Measurements from ENCODE around the gene SESN1.

The SESN1 gene

GRCh38 chr6:108941281-108941680, 153.4 kb downstream of the SESN1 start:
- Histone ChIP-seq H3K27me3 (no peaks in the 10 kb centered on the region), H3K36me3 (no peaks in the 10 kb centered on the region), H3K4me3 (no peak overlapping the region), H3K4me1 (peaks cover 0 to 31% (median 19%) of the 10 kb centered on the region in 4 donors), H3K9me3 (no peaks in the 10 kb centered on the region), H3K27ac (no peak overlapping the region)
- DNase-seq, result no peak
- TF ChIP-seq CTCF (IDR thresholded peaks at IDR 0.05), result no peak
- intact Hi-C loops (cut with DNase I; ENCODE audit: low total_unique reads), result no loop called here

DNA sequence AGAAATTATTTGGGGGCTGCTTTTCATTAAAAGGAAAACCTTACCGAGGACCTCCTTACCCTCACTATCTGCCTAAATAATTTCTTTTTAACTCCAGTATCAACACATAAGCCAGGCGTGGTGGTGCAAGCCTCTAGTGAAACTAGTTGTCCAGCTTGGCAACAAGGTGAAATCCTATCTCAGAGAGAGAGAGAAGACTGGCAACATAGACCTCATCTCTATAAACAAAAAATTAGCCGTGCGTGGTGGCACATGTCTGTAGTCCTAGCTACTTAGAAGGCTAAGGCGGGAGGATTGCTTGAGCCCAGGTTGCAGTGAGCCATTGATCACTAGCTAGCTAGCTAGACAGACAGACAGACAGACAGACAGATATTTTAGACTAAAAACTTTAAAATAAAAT, 153.9 kb downstream of the SESN1 start:
- peaks cover 0 to 25% (median 15%) of the 10 kb centered on the region in 4 donors for H3K4me1 ChIP-seq
- H3K9me3 ChIP-seq, result no peaks in the 10 kb centered on the region
- intact Hi-C loops (cut with DNase I; ENCODE audit: low total_unique reads), result no loop called here
- no peak overlapping the region for H3K27ac ChIP-seq
- no peak overlapping the region for H3K4me3 ChIP-seq
- H3K36me3 ChIP-seq, result no peaks in the 10 kb centered on the region
- TF ChIP-seq CTCF (IDR thresholded peaks at IDR 0.05), result no peak
- H3K27me3 ChIP-seq, result no peaks in the 10 kb centered on the region
- DNase-seq, result no peak

DNA sequence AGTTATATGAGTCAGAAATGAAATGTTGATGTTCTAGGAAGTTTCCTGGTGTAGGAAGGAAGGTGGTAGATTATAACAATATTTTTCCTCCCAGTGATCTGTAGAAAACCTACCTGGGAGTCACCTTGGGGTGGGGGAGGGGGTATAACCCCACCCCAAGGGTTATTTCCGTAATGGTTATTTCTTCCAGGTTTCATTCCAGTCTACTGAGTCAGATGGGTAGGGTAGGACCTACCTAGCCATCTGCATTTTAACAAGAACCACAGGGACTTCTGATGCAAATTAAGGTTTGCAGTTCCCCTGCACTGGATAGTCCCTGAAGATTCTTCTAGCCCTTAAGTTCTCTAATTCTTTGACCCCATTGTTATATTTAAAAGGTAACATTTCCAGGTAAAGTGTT, 157.5 kb downstream of the SESN1 start:
- intact Hi-C loops (cut with DNase I; ENCODE audit: low total_unique reads), result no loop called here

More for the DNA sequence above, 157.5 kb downstream of the SESN1 start:
- Histone ChIP-seq H3K27me3 (no peaks in the 10 kb centered on the region), H3K9me3 (no peaks in the 10 kb centered on the region), H3K4me3 (no peak overlapping the region), H3K4me1 (no peaks in the 10 kb centered on the region), H3K36me3 (no peaks in the 10 kb centered on the region), H3K27ac (no peak overlapping the region)
- TF ChIP-seq CTCF (IDR thresholded peaks at IDR 0.05), result no peak
- no peak for DNase-seq
